NK-92 treated with Interleukin-12 subunit alpha and Interleukin-12 subunit beta, amount 100 ng/mL, for 24 hours (cell line): ENCODE results near the gene ZNF33B.
"Not testable (repeated sequence)": the region's sequence is repeated elsewhere in the genome, so short reads cannot be mapped to it uniquely, and the experiment has no call there.

ENCODE experiments used
- DNase-seq: peaks from one replicate; lab custom pipeline; 2025; lab: John Stamatoyannopoulos, UW

Gene ZNF33B

GRCh38 chr10:42615419-42615818 is 23.0 kb downstream of the ZNF33B start:
- DNase-seq = no peak

GRCh38 chr10:42609872-42610271 is 28.5 kb downstream of the ZNF33B start:
- no peak for DNase-seq

- DNase-seq = no peak
These were observed 40.0 kb downstream of the ZNF33B start for GRCh38 chr10:42598249-42598873.

GRCh38 chr10:42596196-42596595 is 42.2 kb downstream of the ZNF33B start:
- DNase-seq = no peak

- no peak for DNase-seq
These were observed 44.1 kb downstream of the ZNF33B start for GRCh38 chr10:42594246-42594650.

GRCh38 chr10:42593284-42593683 is 45.1 kb downstream of the ZNF33B start:
- no peak for DNase-seq

GRCh38 chr10:42583828-42584227 is 54.5 kb downstream of the ZNF33B start:
- no peak for DNase-seq

GRCh38 chr10:42578019-42578418 is 60.4 kb downstream of the ZNF33B start:
- no peak for DNase-seq

- no peak for DNase-seq
These were observed 62.0 kb downstream of the ZNF33B start for GRCh38 chr10:42576338-42576737.

GRCh38 chr10:42574336-42574735 is 64.0 kb downstream of the ZNF33B start:
- no peak for DNase-seq

GRCh38 chr10:42556931-42557330 is 81.4 kb downstream of the ZNF33B start:
- DNase-seq = no peak

- not testable (repeated sequence) for DNase-seq
These were observed 84.8 kb downstream of the ZNF33B start for GRCh38 chr10:42553576-42553975.

- no peak for DNase-seq
These were observed 85.3 kb downstream of the ZNF33B start for GRCh38 chr10:42553064-42553407.

- peak; percentile 95 for DNase-seq
These were observed 85.9 kb downstream of the ZNF33B start for GRCh38 chr10:42552188-42553063.

- DNase-seq = no peak
These were observed 86.7 kb downstream of the ZNF33B start for GRCh38 chr10:42551582-42552187.

- no peak for DNase-seq
These were observed 88.5 kb downstream of the ZNF33B start for GRCh38 chr10:42549851-42550250.

GRCh38 chr10:42548254-42548653 is 90.1 kb downstream of the ZNF33B start:
- no peak for DNase-seq

- DNase-seq = no peak
These were observed 93.4 kb downstream of the ZNF33B start for GRCh38 chr10:42544945-42545344.

- no peak for DNase-seq
These were observed 94.5 kb downstream of the ZNF33B start for GRCh38 chr10:42543840-42544372.
